Measurements from ENCODE around the gene SMAGP. TPM values are rescaled to one million over a fixed set of nuclear protein-coding genes. Genes with fewer than 3 reads are reported as not detected.

SMAGP gene
- total and polyA plus RNA-seq, 2 of the 13 experiments (the other 11 are each of a cell fraction or from before 2014, with no cell fraction given), result 9.2 TPM

DNA sequence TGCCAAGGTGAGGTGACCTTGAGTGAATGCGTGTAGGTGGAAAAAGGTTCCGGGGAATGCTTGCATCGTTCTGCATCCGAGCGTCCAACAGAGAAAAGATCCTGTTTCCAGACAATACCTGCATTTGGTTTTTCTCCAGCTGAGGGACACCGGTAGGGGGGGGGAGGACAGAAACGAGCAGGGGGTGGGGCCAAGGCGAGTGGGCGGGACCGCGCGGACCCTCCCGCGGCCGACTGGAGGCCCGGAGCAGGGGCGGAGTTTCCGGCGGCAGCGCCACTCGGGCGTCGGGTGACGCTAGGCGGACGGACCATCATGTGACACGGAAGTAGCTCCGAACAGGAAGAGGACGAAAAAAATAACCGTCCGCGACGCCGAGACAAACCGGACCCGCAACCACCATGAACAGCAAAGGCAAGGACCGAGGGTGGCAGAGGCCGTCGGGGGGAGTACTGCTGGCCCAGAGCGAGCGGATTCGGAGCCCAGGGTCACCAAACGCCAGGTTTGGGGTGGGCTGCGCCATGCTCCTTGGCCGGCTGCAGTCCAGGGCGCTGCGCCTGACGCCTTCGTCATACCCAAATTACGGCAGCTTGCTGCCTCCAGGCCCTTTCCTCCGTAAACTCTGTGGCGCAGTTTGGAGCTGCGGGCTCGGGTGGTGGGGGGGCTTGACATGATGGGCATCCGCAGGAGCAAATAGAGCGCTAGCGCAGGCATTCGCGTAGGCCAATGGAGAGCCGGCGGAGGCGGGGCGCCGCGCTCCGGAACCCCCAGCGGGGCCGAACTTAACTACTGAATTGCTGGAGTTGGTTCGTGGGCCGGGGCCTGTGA, 31.5 kb downstream of the SMAGP start, which contains the start of gene DAZAP2 (continued):
- TF ChIP-seq, protein P1, sequence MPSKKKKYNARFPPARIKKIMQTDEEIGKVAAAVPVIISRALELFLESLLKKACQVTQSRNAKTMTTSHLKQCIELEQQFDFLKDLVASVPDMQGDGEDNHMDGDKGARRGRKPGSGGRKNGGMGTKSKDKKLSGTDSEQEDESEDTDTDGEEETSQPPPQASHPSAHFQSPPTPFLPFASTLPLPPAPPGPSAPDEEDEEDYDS (CRISPR knock-in tag; IDR thresholded peaks at IDR 0.05), result peak; percentile 52; the same call in 1 of the 2 replicates
- no peak for TF ChIP-seq SP1 (IDR thresholded peaks at IDR 0.05)
- peak; percentile 42 for TF ChIP-seq SP1 (CRISPR knock-in tag; IDR thresholded peaks at IDR 0.05)
- TF ChIP-seq MED1 (CRISPR knock-in tag; IDR thresholded peaks at IDR 0.05), result peak; percentile 43; the same call in 1 of the 2 replicates
- peak; percentile 52; the same call in 1 of the 2 replicates for TF ChIP-seq KLF11 (CRISPR knock-in tag; IDR thresholded peaks at IDR 0.05)
- peak; percentile 74; the same call in 1 of the 2 replicates for TF ChIP-seq ZNF704 (CRISPR knock-in tag; IDR thresholded peaks at IDR 0.05; ENCODE audit: borderline replicate concordance)
- TF ChIP-seq NRL (CRISPR knock-in tag; IDR thresholded peaks at IDR 0.05; ENCODE audit: borderline replicate concordance), result peak; percentile 88; the same call in 1 of the 2 replicates
- 0 out of 2 replicates have a peak, but pooled peaks have one; percentile 29 for TF ChIP-seq BRF2 (CRISPR knock-in tag; IDR thresholded peaks at IDR 0.05)
- peak; percentile 70; the same call in 1 of the 2 replicates for TF ChIP-seq MYC (CRISPR knock-in tag; IDR thresholded peaks at IDR 0.05; ENCODE audit: borderline replicate concordance)
- 0 out of 2 replicates have a peak, but pooled peaks have one; percentile 8 for TF ChIP-seq FOXK1 (CRISPR knock-in tag; IDR thresholded peaks at IDR 0.05; ENCODE audit: borderline replicate concordance, low read depth)
- TF ChIP-seq, protein P2, sequence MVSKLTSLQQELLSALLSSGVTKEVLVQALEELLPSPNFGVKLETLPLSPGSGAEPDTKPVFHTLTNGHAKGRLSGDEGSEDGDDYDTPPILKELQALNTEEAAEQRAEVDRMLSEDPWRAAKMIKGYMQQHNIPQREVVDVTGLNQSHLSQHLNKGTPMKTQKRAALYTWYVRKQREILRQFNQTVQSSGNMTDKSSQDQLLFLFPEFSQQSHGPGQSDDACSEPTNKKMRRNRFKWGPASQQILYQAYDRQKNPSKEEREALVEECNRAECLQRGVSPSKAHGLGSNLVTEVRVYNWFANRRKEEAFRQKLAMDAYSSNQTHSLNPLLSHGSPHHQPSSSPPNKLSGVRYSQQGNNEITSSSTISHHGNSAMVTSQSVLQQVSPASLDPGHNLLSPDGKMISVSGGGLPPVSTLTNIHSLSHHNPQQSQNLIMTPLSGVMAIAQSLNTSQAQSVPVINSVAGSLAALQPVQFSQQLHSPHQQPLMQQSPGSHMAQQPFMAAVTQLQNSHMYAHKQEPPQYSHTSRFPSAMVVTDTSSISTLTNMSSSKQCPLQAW (CRISPR knock-in tag; IDR thresholded peaks at IDR 0.05), result peak; percentile 86
- TF ChIP-seq MED13 (CRISPR knock-in tag; IDR thresholded peaks at IDR 0.05), result 0 out of 2 replicates have a peak, but pooled peaks have one; percentile 30
- peak; percentile 77; the same call in 1 of the 2 replicates for TF ChIP-seq ZFP90 (CRISPR knock-in tag; IDR thresholded peaks at IDR 0.05; ENCODE audit: borderline replicate concordance)
- TF ChIP-seq, protein P3, sequence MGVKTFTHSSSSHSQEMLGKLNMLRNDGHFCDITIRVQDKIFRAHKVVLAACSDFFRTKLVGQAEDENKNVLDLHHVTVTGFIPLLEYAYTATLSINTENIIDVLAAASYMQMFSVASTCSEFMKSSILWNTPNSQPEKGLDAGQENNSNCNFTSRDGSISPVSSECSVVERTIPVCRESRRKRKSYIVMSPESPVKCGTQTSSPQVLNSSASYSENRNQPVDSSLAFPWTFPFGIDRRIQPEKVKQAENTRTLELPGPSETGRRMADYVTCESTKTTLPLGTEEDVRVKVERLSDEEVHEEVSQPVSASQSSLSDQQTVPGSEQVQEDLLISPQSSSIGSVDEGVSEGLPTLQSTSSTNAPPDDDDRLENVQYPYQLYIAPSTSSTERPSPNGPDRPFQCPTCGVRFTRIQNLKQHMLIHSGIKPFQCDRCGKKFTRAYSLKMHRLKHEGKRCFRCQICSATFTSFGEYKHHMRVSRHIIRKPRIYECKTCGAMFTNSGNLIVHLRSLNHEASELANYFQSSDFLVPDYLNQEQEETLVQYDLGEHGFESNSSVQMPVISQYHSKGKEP (CRISPR knock-in tag; IDR thresholded peaks at IDR 0.05), result no peak
- no peak for TF ChIP-seq HOXA9 (CRISPR knock-in tag; IDR thresholded peaks at IDR 0.05; ENCODE audit: borderline replicate concordance)
- TF ChIP-seq FOXA1 (IDR thresholded peaks at IDR 0.05), result no peak
- TF ChIP-seq FOXA1 (CRISPR knock-in tag; IDR thresholded peaks at IDR 0.05), result 0 out of 2 replicates have a peak, but pooled peaks have one; percentile 4
- TF ChIP-seq SRSF1 (optimal IDR thresholded peaks at IDR 0.05; ENCODE audit: low read depth, low read length), result peak; percentile 79
- TF ChIP-seq SAP130 (CRISPR knock-in tag; IDR thresholded peaks at IDR 0.05; ENCODE audit: low read depth), result peak; percentile 95
- TF ChIP-seq, protein P4, sequence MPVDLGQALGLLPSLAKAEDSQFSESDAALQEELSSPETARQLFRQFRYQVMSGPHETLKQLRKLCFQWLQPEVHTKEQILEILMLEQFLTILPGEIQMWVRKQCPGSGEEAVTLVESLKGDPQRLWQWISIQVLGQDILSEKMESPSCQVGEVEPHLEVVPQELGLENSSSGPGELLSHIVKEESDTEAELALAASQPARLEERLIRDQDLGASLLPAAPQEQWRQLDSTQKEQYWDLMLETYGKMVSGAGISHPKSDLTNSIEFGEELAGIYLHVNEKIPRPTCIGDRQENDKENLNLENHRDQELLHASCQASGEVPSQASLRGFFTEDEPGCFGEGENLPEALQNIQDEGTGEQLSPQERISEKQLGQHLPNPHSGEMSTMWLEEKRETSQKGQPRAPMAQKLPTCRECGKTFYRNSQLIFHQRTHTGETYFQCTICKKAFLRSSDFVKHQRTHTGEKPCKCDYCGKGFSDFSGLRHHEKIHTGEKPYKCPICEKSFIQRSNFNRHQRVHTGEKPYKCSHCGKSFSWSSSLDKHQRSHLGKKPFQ (CRISPR knock-in tag; IDR thresholded peaks at IDR 0.05; ENCODE audit: insufficient replicate concordance), result peak; percentile 78
- no peak for TF ChIP-seq FOXO1 (CRISPR knock-in tag; IDR thresholded peaks at IDR 0.05)

Measured in HepG2 (cell line).